Thoracic aorta (tissue), 2 donors: Measurements from ENCODE around the gene ZBTB12. TPM values are rescaled to one million over a fixed set of nuclear protein-coding genes. Genes with fewer than 3 reads are reported as not detected.
"Not testable (repeated sequence)": the region's sequence is repeated elsewhere in the genome, so short reads cannot be mapped to it uniquely, and the experiment has no call there.

ENCODE experiments used
- ATAC-seq: fragments of 150-250 bp; one replicate; pipeline ENCODE4 v1.8.0; 2017; ENCODE audit warnings: low read depth; ENCODE audit not compliant: insufficient number of reproducible peaks, low FRiP score
- DNase-seq: peaks from one replicate; pipeline ENCODE4 v3.0.0-alpha.2; 2020; ENCODE audit warnings: low spot score
- H3K27ac ChIP-seq, 2 donors: fragments of 200-600 bp; sonication (generic); 1 replicate in 1 of 2; 2 replicates in 1 of 2; pipeline ENCODE4 v1.5.1; 2016; ENCODE audit warnings: mild to moderate bottlenecking in 2 of 2, moderate library complexity in 2 of 2
- H3K27me3 ChIP-seq: fragments of 200-600 bp; sonication (generic); replicated peaks from 2 replicates; pipeline ENCODE4 v1.6.0; 2016; ENCODE audit warnings: mild to moderate bottlenecking; ENCODE audit not compliant: insufficient read depth
- H3K36me3 ChIP-seq: fragments of 200-600 bp; sonication (generic); one replicate; pipeline ENCODE4 v1.5.1; 2016
- H3K4me1 ChIP-seq, 2 donors: fragments of 200-600 bp; sonication (generic); 1 replicate in 1 of 2; 2 replicates in 1 of 2; pipeline versions ENCODE4 v1.5.1 to v1.6.0; 2016; ENCODE audit warnings: low read depth in 2 of 2, mild to moderate bottlenecking in 1 of 2; ENCODE audit not compliant: control insufficient read depth in 1 of 2
- H3K4me3 ChIP-seq: fragments of 200-600 bp; sonication (generic); 2 replicates; pipeline ENCODE4 v1.5.1; 2016; ENCODE audit warnings: mild to moderate bottlenecking
- H3K9me3 ChIP-seq: fragments of 200-600 bp; sonication (generic); 2 replicates; pipeline ENCODE4 v1.5.1; 2016
- CTCF ChIP-seq: fragments of 200-600 bp; sonication (generic); IDR thresholded peaks from one replicate; pipeline ENCODE4 v1.5.1; 2019; ENCODE audit warnings: antibody characterized with exemption
- total RNA-seq, 2 donors: library from RNA; depleted of rRNA; stranded (reverse); fragments of >200 nt; gene quantifications; one replicate each; pipeline versions ENCODE4 v1.1.0 to v1.2.3, GENCODE V29; 2016

The ZBTB12 gene
- total RNA-seq, 2 donors from 2014 or later = 1.6 TPM; not detected in 1

GRCh38 chr6:31858707-31859106 is 43.2 kb downstream of the ZBTB12 start:
- H3K27ac ChIP-seq = no peak overlapping the region
- H3K4me3 ChIP-seq = no peak overlapping the region
- ATAC-seq (no peak), DNase-seq (no peak)
- peaks cover 11 to 16% of the 10 kb centered on the region in 2 donors for H3K4me1 ChIP-seq
- peaks cover 15% of the 10 kb centered on the region for H3K36me3 ChIP-seq
- no peak for TF ChIP-seq CTCF
- no peaks in the 10 kb centered on the region for H3K27me3 ChIP-seq
- H3K9me3 ChIP-seq = no peaks in the 10 kb centered on the region

GRCh38 chr6:31857774-31858173 is 44.1 kb downstream of the ZBTB12 start:
- peaks cover 15% of the 10 kb centered on the region for H3K36me3 ChIP-seq
- H3K27ac ChIP-seq, ATAC-seq, H3K27me3 ChIP-seq, H3K4me1 ChIP-seq, DNase-seq, H3K9me3 ChIP-seq, H3K4me3 ChIP-seq: not testable (repeated sequence)

GRCh38 chr6:31851980-31852718 is 49.7 kb downstream of the ZBTB12 start:
- H3K27me3 ChIP-seq, ATAC-seq, H3K9me3 ChIP-seq, DNase-seq, H3K36me3 ChIP-seq, H3K27ac ChIP-seq, H3K4me3 ChIP-seq, H3K4me1 ChIP-seq: not testable (repeated sequence)

- H3K4me3 ChIP-seq = no peak overlapping the region
- no peak for ATAC-seq
- no peaks in the 10 kb centered on the region for H3K4me1 ChIP-seq
- no peaks in the 10 kb centered on the region for H3K36me3 ChIP-seq
- H3K27me3 ChIP-seq = no peaks in the 10 kb centered on the region
- no peak for TF ChIP-seq CTCF
- no peak overlapping the region for H3K27ac ChIP-seq
- no peaks in the 10 kb centered on the region for H3K9me3 ChIP-seq
- no peak for DNase-seq
Observed at GRCh38 chr6:31851485-31851832, 50.4 kb downstream of the ZBTB12 start.

GRCh38 chr6:31850765-31851484 is 51.0 kb downstream of the ZBTB12 start:
- H3K4me1 ChIP-seq = no peaks in the 10 kb centered on the region
- no peak for TF ChIP-seq CTCF
- H3K4me3 ChIP-seq = no peak overlapping the region
- H3K27me3 ChIP-seq = no peaks in the 10 kb centered on the region
- no peak for DNase-seq
- no peak for ATAC-seq
- no peaks in the 10 kb centered on the region for H3K36me3 ChIP-seq
- no peak overlapping the region for H3K27ac ChIP-seq
- no peaks in the 10 kb centered on the region for H3K9me3 ChIP-seq

Other genes starting within 250 kb of the ZBTB12 start
- gene BAG6, start 249.4 kb downstream of the ZBTB12 start, total RNA-seq = 100 to 1,000 TPM; 154 to 182 TPM
- 1 to 10 TPM in 1 of 2 donors, not detected in 1; 2.2 TPM for gene APOM, start 246.2 kb downstream of the ZBTB12 start, total RNA-seq
- gene C6orf47, start 241.3 kb downstream of the ZBTB12 start, total RNA-seq = 10 to 100 TPM; 23.7 to 40.1 TPM
- gene GPANK1, start 237.1 kb downstream of the ZBTB12 start, total RNA-seq = 10 to 100 TPM; 15.0 to 19.2 TPM
- 100 to 1,000 TPM; 175 to 202 TPM for gene CSNK2B, start 236.0 kb downstream of the ZBTB12 start, total RNA-seq
- 10 to 100 TPM in 1 of 2 donors, 1 to 10 TPM in 1; 9.6 to 24.3 TPM for gene LY6G5B, start 232.1 kb downstream of the ZBTB12 start, total RNA-seq
- gene LY6G5C, start 221.0 kb downstream of the ZBTB12 start, total RNA-seq = not detected
- 10 to 100 TPM; 49.3 to 52.8 TPM for gene ABHD16A, start 198.8 kb downstream of the ZBTB12 start, total RNA-seq
- gene LY6G6F, start 195.2 kb downstream of the ZBTB12 start, total RNA-seq = not detected
- not detected for gene LY6G6D, start 186.7 kb downstream of the ZBTB12 start, total RNA-seq
- not detected for gene LY6G6C, start 180.3 kb downstream of the ZBTB12 start, total RNA-seq
- not detected for gene MPIG6B, start 178.7 kb downstream of the ZBTB12 start, total RNA-seq
- gene DDAH2, start 172.8 kb downstream of the ZBTB12 start, total RNA-seq = 100 to 1,000 TPM; 136 TPM
- gene CLIC1, start 165.6 kb downstream of the ZBTB12 start, total RNA-seq = 100 to 1,000 TPM; 222 to 251 TPM
- 10 to 100 TPM in 1 of 2 donors, 1 to 10 TPM in 1; 5.7 to 10.5 TPM for gene MSH5, start 162.1 kb downstream of the ZBTB12 start, total RNA-seq
- gene SAPCD1, start 139.4 kb downstream of the ZBTB12 start, total RNA-seq = 10 to 100 TPM in 1 of 2 donors, not detected in 1; 13.3 TPM
- under 1 TPM; 0.68 to 0.78 TPM for gene VWA7, start 124.8 kb downstream of the ZBTB12 start, total RNA-seq
- gene VARS1, start 106.3 kb downstream of the ZBTB12 start, total RNA-seq = 10 to 100 TPM; 24.8 to 46.8 TPM
- 10 to 100 TPM; 21.2 to 40.1 TPM for gene LSM2, start 95.1 kb downstream of the ZBTB12 start, total RNA-seq
- 1 to 10 TPM; 1.1 to 1.2 TPM for gene HSPA1L, start 86.8 kb downstream of the ZBTB12 start, total RNA-seq
- 100 to 1,000 TPM; 240 to 354 TPM for gene HSPA1A, start 86.5 kb downstream of the ZBTB12 start, total RNA-seq
- gene HSPA1B, start 74.3 kb downstream of the ZBTB12 start, total RNA-seq = 100 to 1,000 TPM; 178 to 262 TPM
- gene NEU1, start 39.3 kb downstream of the ZBTB12 start, total RNA-seq = 10 to 100 TPM; 26.0 to 35.2 TPM
- gene SLC44A4, start 23.1 kb downstream of the ZBTB12 start, total RNA-seq = 1 to 10 TPM in 1 of 2 donors, not detected in 1; 5.8 TPM
- 10 to 100 TPM; 19.5 to 33.2 TPM for gene EHMT2, start 4.4 kb downstream of the ZBTB12 start, total RNA-seq
- 10 to 100 TPM; 13.8 to 40.2 TPM for gene C2, start 25.6 kb upstream of the ZBTB12 start, total RNA-seq
- gene CFB, start 44.0 kb upstream of the ZBTB12 start, total RNA-seq = 100 to 1,000 TPM in 1 of 2 donors, 10 to 100 TPM in 1; 55.2 to 142 TPM
- gene NELFE, start 56.9 kb upstream of the ZBTB12 start, total RNA-seq = 10 to 100 TPM; 62.4 to 69.3 TPM
- 10 to 100 TPM; 37.7 to 73.0 TPM for gene SKIC2, start 57.1 kb upstream of the ZBTB12 start, total RNA-seq
- 10 to 100 TPM; 14.1 to 45.4 TPM for gene DXO, start 70.1 kb upstream of the ZBTB12 start, total RNA-seq
- 100 to 1,000 TPM in 1 of 2 donors, 10 to 100 TPM in 1; 30.2 to 162 TPM for gene C4A, start 80.0 kb upstream of the ZBTB12 start, total RNA-seq
- 100 to 1,000 TPM in 1 of 2 donors, 10 to 100 TPM in 1; 44.3 to 108 TPM for gene C4B, start 112.7 kb upstream of the ZBTB12 start, total RNA-seq
- gene CYP21A2, start 136.3 kb upstream of the ZBTB12 start, total RNA-seq = 1 to 10 TPM in 1 of 2 donors, not detected in 1; 2.4 TPM
- 100 to 1,000 TPM; 194 to 210 TPM for gene TNXB, start 207.3 kb upstream of the ZBTB12 start, total RNA-seq
- 10 to 100 TPM; 38.2 to 60.9 TPM for gene ATF6B, start 226.2 kb upstream of the ZBTB12 start, total RNA-seq
- gene FKBPL, start 228.2 kb upstream of the ZBTB12 start, total RNA-seq = 1 to 10 TPM in 1 of 2 donors, under 1 TPM in 1; 0.41 to 3.2 TPM
- 1 to 10 TPM; 3.8 to 6.8 TPM for gene PRRT1, start 249.9 kb upstream of the ZBTB12 start, total RNA-seq